Calu3 (cell line): ENCODE data around the gene TRPM4. TPM values are rescaled to one million over a fixed set of nuclear protein-coding genes. Genes with fewer than 3 reads are reported as not detected.
"Not testable (repeated sequence)": the region's sequence is repeated elsewhere in the genome, so short reads cannot be mapped to it uniquely, and the experiment has no call there.

Source experiments
- BruUV-seq: library from RNA; stranded (reverse); fragments of 400-500 nt; replicated peaks from 2 replicates; lab custom pipeline; 2021; lab: Mats Ljungman, UMichigan
- CTCF ChIA-PET: fragments of 300-600 bp; sonication (Branson Sonifier 250); formaldehyde crosslinking; loops from one replicate; lab custom pipeline; 2022; ENCODE audit warnings: antibody characterized with exemption; lab: Charles Lee
- DNase-seq: peaks from one replicate; pipeline ENCODE4 v3.0.0; 2022
- H3K27ac Mint-ChIP-seq: one replicate; pipeline ENCODE4 v1.8.0; 2022; ENCODE audit warnings: mixed read lengths; ENCODE audit not compliant: unreplicated experiment
- H3K27me3 Mint-ChIP-seq: one replicate; pipeline ENCODE4 v1.8.0; 2022; ENCODE audit warnings: mixed read lengths; ENCODE audit not compliant: unreplicated experiment
- H3K36me3 Mint-ChIP-seq: one replicate; pipeline ENCODE4 v1.8.0; 2022; ENCODE audit warnings: mild to moderate bottlenecking, moderate library complexity, mixed read lengths; ENCODE audit not compliant: insufficient read depth, unreplicated experiment
- H3K4me1 Mint-ChIP-seq: one replicate; pipeline ENCODE4 v1.8.0; 2022; ENCODE audit warnings: mild to moderate bottlenecking, low read depth, mixed read lengths; ENCODE audit not compliant: unreplicated experiment
- H3K4me3 Mint-ChIP-seq: one replicate; pipeline ENCODE4 v1.8.0; 2022; ENCODE audit warnings: mild to moderate bottlenecking, low read depth, moderate library complexity, mixed read lengths; ENCODE audit not compliant: unreplicated experiment
- H3K9me3 Mint-ChIP-seq: one replicate; pipeline ENCODE4 v1.8.0; 2022; ENCODE audit warnings: low read depth, mixed read lengths; ENCODE audit not compliant: unreplicated experiment
- CTCF ChIP-seq: fragments of 200-600 bp; IDR thresholded peaks from one replicate; pipeline ENCODE4 v1.8.0; 2022; ENCODE audit warnings: antibody characterized with exemption; ENCODE audit not compliant: unreplicated experiment
- intact Hi-C: fragments of 100-400 bp; cut with micrococcal nuclease; formaldehyde crosslinking; loops from one replicate; pipeline ENCODE4 v1.10.0; 2022; ENCODE audit not compliant: unreplicated experiment
- total RNA-seq: library from RNA; stranded (reverse); gene quantifications from 2 replicates; pipeline ENCODE4 v1.2.3, GENCODE V29; 2022

Gene TRPM4
- total RNA-seq, 1 experiment from 2014 or later: 70.0 TPM

DNA sequence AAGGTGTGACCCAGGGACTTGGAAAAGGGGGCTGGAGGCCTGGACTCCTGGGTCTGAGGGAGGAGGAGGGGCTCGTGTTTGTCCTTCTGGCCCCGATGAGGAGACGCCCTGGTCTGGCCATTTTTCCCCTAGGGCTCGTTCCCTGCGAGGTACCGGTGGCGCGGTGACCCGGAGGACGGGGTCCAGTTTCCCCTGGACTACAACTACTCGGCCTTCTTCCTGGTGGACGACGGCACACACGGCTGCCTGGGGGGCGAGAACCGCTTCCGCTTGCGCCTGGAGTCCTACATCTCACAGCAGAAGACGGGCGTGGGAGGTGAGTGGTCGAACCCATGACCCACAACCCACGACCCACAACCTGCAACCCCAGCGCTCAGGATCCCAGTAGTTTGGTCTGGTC, 10.8 kb downstream of the TRPM4 start:
- no peak for DNase-seq
- no peak for TF ChIP-seq CTCF
- Mint-ChIP-seq H3K27ac (no peak overlapping the region), H3K36me3 (peaks cover 12% of the 10 kb centered on the region), H3K9me3 (no peaks in the 10 kb centered on the region), H3K4me3 (no peak overlapping the region), H3K27me3 (no peaks in the 10 kb centered on the region), H3K4me1 (peaks cover 17% of the 10 kb centered on the region)
- no TSS peak for BruUV-seq
- CTCF ChIA-PET: interaction anchor here (0.6 kb wide), 1 partner anchor 71 kb away, joined by 4 read pairs; no protein-coding TSS in a partner anchor
- intact Hi-C loops: no loop called here

- intact Hi-C loops: no loop called here
- H3K4me1 Mint-ChIP-seq: peaks cover 8% of the 10 kb centered on the region
- BruUV-seq: no TSS peak
- peaks cover 8% of the 10 kb centered on the region for H3K36me3 Mint-ChIP-seq
- H3K4me3 Mint-ChIP-seq: no peak overlapping the region
- H3K9me3 Mint-ChIP-seq: no peaks in the 10 kb centered on the region
- H3K27me3 Mint-ChIP-seq: no peaks in the 10 kb centered on the region
- no peak for DNase-seq
- no peak for TF ChIP-seq CTCF
- no peak overlapping the region for H3K27ac Mint-ChIP-seq
- CTCF ChIA-PET: no interaction called here
These were observed 15.6 kb downstream of the TRPM4 start for GRCh38 chr19:49173198-49173597.

GRCh38 chr19:49180659-49181058, 23.1 kb downstream of the TRPM4 start:
- peaks cover 27% of the 10 kb centered on the region for H3K36me3 Mint-ChIP-seq
- TF ChIP-seq CTCF: no peak
- no peak overlapping the region for H3K4me3 Mint-ChIP-seq
- CTCF ChIA-PET: no interaction called here
- no peaks in the 10 kb centered on the region for H3K27me3 Mint-ChIP-seq
- DNase-seq: no peak
- no peaks in the 10 kb centered on the region for H3K4me1 Mint-ChIP-seq
- intact Hi-C loops: no loop called here
- no peak overlapping the region for H3K27ac Mint-ChIP-seq
- no TSS peak for BruUV-seq
- peaks cover 3% of the 10 kb centered on the region for H3K9me3 Mint-ChIP-seq

DNA sequence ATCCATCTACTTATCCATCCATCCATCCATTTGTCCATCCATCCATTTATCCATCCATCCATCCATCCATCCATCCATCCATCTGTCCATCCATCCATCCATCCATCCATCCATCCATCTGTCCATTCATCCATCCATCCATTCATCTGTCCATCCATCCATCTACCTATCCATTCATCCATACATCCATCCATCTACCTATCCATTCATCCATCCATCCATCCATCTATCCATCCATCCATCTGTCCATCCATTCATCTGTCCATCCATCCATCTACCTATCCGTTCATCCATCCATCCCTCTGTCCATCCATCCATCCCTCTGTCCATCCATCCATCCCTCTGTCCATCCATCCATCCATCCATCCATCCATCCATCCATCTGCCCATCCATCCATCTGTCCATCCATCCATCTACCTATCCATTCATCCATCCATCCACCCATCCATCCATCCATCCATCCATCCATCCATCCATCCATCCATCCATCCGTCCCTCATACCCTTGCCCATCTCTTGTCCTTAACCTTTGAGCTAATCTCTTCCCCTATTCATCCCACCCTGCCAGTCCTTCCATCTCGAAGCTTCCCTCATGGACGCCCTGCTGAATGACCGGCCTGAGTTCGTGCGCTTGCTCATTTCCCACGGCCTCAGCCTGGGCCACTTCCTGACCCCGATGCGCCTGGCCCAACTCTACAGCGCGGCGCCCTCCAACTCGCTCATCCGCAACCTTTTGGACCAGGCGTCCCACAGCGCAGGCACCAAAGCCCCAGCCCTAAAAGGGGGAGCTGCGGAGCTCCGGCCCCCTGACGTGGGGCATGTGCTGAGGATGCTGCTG, 24.6 kb downstream of the TRPM4 start:
- H3K27ac Mint-ChIP-seq, H3K27me3 Mint-ChIP-seq, H3K4me1 Mint-ChIP-seq, H3K9me3 Mint-ChIP-seq, intact Hi-C loops, BruUV-seq, DNase-seq, CTCF ChIA-PET, H3K4me3 Mint-ChIP-seq: not testable (repeated sequence)
- H3K36me3 Mint-ChIP-seq: peaks cover 30% of the 10 kb centered on the region

DNA sequence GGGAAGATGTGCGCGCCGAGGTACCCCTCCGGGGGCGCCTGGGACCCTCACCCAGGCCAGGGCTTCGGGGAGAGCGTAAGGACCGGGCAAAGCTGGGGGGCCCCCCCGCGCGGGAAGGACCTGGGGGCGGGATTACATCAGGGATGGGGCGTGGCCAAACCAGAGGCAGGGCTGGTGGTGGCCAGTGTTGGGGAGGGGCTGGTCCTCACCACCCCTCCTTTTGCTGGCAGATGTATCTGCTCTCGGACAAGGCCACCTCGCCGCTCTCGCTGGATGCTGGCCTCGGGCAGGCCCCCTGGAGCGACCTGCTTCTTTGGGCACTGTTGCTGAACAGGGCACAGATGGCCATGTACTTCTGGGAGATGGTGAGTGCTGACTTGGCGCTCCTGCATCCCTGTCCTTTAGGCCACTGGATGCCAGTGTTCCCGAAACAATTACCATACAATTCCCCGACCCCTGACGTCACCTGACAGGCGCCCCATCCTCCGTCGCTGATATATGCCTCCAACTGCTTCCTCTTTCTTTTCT, 25.3 kb downstream of the TRPM4 start:
- no peak for DNase-seq
- no peak for TF ChIP-seq CTCF
- H3K9me3 Mint-ChIP-seq: peaks cover 3% of the 10 kb centered on the region
- no peaks in the 10 kb centered on the region for H3K27me3 Mint-ChIP-seq
- CTCF ChIA-PET: no interaction called here
- peaks cover 29% of the 10 kb centered on the region for H3K36me3 Mint-ChIP-seq
- intact Hi-C loops: no loop called here
- no TSS peak for BruUV-seq
- no peaks in the 10 kb centered on the region for H3K4me1 Mint-ChIP-seq
- no peak overlapping the region for H3K27ac Mint-ChIP-seq
- no peak overlapping the region for H3K4me3 Mint-ChIP-seq
